GM19238 (cell line): ENCODE results near the gene IL6ST.
"Not testable (repeated sequence)": the region's sequence is repeated elsewhere in the genome, so short reads cannot be mapped to it uniquely, and the experiment has no call there.

Experiments used
- DNase-seq: peaks from one replicate; pipeline ENCODE4 v3.0.0; 2011; ENCODE audit warnings: low spot score; ENCODE audit not compliant: insufficient read length

Gene IL6ST

DNA sequence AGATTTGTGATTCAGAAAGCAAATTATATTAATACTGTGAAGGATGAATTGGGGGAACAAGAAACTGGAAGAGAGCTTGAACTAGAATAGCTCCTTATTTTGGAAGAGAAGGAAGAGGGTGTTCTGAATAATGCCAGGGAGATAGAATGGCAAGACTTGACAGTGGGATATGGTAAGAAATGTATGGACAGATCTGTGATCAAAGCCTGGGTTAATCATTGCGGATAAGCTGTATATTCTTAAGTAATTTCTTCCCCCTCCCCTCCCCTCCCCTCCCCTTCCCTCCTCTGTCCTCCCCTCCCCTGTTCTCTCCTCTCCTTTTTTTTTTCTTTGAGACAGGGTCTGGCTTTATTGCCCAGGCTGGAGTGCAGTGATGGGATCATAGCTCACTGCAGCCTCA, 10.1 kb upstream of the IL6ST start:
- DNase-seq = no peak

DNA sequence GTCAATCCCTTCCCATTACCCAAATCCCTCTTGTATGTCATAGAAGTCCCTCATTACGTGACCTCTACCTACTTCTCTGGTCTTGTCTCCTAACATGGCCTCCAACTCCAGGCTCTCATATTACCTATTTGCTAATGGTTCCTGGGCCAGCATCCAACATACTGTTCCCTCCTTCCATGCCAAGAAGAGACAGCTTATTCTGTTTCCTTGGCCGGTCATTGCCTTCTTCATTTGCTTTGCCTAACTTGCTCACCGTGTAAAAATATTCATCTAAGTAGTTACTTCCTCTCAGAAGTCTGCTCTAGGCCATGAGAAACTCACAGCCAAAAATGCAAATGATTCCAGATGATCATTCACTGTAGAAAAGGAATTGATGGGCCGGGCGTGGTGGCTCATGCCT, 8.9 kb upstream of the IL6ST start:
- no peak for DNase-seq

- no peak for DNase-seq
These were observed 8.4 kb upstream of the IL6ST start for GRCh38 chr5:56003179-56003578.

GRCh38 chr5:56002303-56002702, 7.5 kb upstream of the IL6ST start:
- DNase-seq = no peak

DNA sequence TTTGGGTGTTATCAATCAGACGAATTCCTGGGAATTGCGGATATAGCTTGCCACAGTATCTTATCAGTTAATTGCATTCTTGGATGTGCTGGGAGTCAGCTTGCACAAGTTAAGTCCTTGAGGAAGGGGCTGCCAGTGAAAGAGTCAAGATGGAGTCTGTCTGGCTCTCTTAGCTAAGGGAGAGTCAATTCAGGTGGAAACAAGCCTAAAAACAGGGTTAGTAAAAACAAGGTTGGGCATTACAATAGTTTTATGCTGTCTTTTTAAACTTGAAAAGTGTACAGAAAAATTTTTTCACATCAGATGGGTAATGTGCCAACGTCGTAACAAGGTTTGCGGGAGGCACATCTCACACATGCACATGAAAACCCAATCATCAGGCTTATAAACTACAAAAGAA, 5.5 kb upstream of the IL6ST start:
- DNase-seq = not testable (repeated sequence)

GRCh38 chr5:55998966-55999365, 4.2 kb upstream of the IL6ST start:
- DNase-seq = no peak

DNA sequence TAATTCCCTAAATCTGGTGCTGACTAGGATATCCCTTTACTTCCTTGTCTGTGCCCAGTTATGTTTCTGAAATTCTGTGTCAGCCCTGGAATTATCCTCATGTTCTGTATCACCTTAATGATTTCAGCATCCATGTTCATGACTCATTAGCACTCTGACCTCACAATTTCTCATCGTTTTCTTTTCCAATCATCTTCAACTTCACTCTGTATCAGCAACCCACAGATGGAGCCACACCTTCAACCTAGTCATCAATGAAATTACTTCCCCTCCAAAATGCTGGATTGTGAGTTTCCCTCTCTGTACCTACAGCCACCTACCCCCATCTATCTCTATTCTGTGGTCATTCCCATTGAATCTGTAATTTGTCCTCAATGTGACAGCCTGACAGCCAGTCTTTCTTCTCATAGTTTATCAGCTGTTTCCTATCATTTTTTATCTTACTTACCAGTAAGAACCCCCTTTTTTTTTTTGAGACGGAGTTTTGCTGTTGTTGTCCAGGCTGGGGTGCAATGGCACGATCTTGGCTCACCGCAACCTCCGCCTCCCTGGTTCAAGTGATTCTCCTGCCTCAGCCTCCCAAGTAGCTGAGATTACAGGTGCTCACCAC, 3.1 kb upstream of the IL6ST start:
- DNase-seq = no peak

- DNase-seq = peak; percentile 94
These were observed 493 bp upstream of the IL6ST start for GRCh38 chr5:55994998-55995914.

- DNase-seq = no peak
These were observed 850 bp downstream of the IL6ST start for GRCh38 chr5:55993731-55994494.

DNA sequence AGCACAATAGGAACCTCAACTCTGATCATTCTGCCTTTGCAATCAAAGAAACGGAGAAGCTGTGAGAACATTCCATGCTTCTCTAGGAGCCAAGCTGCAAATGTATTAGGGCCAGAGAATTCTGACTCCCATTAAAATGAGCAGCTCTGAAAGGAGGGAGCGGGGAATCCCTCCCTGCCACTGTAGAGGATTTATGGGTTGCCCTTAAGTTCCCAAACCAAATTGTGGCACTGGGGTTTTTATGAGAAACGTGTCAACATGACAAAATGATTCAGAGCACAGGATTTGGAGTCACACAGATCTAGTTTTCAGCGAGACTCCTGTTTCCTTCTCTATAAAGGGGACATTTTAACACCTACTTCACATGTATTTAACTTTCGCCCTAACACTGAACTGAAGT, 1.8 kb downstream of the IL6ST start:
- DNase-seq = no peak

GRCh38 chr5:55991768-55992486, 2.8 kb downstream of the IL6ST start:
- DNase-seq = no peak

DNA sequence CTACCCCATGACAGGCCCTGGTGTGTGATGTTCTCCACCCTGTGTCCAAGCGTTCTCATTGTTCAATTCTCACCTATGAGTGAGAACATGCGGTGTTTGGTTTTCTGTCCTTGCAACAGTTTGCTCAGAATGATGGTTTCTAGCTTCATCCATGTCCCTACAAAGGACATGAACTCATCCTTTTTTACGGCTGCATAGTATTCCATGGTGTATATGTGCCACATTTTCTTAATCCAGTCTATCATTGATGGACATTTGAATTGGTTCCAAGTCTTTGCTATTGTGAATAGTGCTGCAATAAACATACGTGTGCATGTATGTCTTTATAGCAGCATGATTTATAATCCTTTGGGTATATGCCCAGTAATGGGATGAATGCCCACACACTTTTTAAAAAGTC, 3.9 kb downstream of the IL6ST start:
- DNase-seq = not testable (repeated sequence)

GRCh38 chr5:55989860-55990259, 4.9 kb downstream of the IL6ST start:
- DNase-seq = no peak

GRCh38 chr5:55988979-55989638, 5.7 kb downstream of the IL6ST start:
- DNase-seq = no peak

- not testable (repeated sequence) for DNase-seq
These were observed 6.3 kb downstream of the IL6ST start for GRCh38 chr5:55988428-55988827.

DNA sequence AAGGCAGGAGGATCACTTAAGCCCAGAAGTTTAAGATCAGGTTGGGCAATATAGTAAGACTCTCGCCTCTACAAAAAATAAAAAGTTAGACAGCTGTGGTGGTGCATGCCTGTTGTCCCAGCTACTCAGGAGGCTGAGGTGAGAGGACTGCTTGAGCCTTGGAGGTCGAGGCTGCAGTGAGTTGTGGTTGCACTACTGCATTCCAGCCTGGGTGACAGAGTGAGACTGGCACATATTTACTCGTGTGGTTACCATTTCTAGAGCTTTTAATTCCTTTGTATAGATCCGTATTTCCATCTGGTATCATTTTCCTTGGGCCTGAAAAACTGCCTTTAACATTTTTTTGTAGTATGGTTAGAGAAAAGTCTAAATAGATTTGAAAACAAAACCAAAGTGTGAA, 7.8 kb downstream of the IL6ST start:
- DNase-seq = no peak

DNA sequence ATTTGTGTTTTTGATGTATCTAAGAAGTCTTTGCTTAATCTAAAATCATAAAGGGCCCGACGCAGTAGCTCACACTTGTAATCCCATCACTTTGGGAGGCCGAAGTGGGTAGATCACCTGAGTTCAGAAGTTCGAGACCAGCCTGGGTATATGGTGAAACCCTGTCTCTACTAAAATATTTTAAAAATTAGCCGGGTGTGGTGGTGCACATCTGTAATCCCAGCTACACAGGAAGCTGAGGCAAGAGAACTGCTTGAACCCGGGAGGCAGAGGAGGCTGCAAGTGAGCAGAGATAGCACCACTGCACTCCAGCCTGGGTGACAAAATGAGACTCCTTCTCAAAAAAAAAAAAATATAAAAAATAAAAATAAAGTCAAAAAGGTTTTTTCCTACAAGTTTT, 9.6 kb downstream of the IL6ST start:
- DNase-seq = no peak

DNA sequence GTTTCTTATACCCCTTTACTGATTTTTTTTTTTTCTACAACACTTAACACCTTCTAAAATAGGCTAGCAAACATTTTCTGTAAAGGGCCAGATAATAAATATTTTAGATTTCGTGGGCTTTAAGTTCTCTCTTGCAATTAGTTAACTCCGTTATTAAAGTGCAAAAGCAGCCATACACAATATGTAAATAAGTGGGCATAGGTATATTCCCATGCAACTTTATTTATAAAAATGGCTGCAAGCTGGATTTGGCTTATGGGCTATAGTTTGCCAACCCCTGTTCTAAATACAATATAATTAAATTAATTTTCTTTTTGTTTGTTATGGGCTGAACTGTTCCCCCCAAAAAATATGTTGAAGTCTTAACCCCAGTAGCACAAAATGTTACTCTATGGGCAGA, 10.8 kb downstream of the IL6ST start:
- no peak for DNase-seq

DNA sequence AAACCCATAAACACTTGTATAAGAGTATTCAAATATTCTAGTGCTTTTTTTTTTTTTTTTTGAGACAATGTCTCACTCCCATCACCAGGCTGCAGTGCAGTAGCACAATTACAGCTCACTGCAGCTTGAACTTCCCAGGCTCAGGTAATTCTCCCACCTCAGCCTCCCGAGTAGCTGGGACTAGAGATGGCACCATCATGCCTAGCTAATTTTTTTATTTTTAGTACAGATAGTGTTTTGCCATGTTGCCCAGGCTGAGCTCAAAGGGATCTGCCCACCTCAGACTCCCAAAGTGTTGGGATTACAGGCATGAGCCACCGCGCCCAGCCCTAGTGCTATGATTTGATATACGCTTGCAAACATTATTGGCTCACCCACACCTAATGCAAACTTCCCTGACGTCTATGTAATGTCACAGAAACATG, 11.8 kb downstream of the IL6ST start:
- DNase-seq = no peak

GRCh38 chr5:55973296-55973695, 21.5 kb downstream of the IL6ST start:
- DNase-seq = no peak

GRCh38 chr5:55969956-55970355, 24.8 kb downstream of the IL6ST start:
- DNase-seq = no peak
